ENCODE data around the gene PAQR5.
"Not testable (repeated sequence)": the region's sequence is repeated elsewhere in the genome, so short reads cannot be mapped to it uniquely, and the experiment has no call there.

Gene PAQR5

DNA sequence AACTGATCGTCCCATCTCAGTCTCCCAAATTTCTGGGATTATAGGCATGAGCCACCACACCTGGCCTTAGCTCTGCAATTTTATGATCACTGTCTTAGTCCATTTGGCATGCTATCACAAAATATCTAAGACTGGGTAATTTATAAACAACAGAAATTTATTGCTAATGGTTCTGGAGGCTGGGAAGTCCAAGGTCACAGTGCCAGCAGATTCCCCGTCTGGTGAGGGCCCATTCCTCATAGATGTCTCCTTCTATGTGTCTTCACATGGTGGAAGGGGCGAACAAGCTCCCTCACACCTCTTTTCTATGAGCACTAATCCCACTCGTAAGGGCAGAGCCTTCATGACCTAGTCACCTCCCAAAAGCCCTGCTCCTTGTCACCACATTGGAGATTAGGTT, 60.1 kb downstream of the PAQR5 start:
- DNase-seq = no peak

DNA sequence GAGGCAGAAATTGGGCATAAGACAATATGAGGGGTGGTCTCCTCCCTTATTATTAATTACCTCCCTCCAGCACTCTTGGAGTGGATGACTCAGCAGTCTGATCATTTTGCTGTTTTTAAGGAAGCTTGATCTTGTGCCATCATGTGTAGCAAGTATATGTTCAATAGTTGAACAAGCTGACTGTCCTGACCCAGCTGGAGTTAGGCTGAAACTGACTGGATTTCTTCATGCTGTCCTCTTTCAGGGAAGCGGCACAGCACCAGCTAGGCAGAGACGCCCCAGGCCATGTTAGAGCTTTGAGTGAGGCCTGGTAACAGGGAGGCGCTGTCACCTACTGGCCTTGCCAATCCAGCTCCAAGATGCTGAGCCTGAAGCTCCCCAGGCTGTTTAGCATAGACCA, 61.0 kb downstream of the PAQR5 start:
- no peak for DNase-seq

- no peak for DNase-seq
These were observed 61.9 kb downstream of the PAQR5 start for GRCh38 chr15:69360642-69361041.

DNA sequence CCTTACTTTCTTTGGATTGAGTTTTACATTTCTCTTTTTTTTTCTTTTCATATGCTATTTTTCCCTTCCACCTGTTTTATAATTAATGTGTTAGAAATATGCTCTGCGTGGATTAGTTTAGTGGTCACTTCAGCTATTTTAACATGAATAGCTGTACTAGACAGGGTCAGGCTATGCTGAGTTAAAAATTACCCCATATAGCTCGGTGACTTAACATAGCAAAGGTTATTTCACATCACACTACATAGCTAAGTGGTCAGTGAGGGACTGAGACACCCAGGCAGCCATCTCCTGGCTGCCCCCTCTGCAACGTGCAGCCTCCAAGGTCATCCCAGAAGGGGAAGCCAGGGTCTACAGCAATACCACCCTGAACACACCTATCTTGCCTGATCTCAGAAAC, 68.5 kb downstream of the PAQR5 start:
- DNase-seq = no peak

GRCh38 chr15:69369631-69370030, 70.9 kb downstream of the PAQR5 start:
- DNase-seq = no peak

GRCh38 chr15:69373406-69373805, 74.7 kb downstream of the PAQR5 start:
- no peak for DNase-seq

GRCh38 chr15:69375151-69375790, 76.6 kb downstream of the PAQR5 start:
- DNase-seq = no peak

GRCh38 chr15:69377216-69377970, 78.7 kb downstream of the PAQR5 start:
- DNase-seq = no peak

- DNase-seq = no peak
These were observed 81.5 kb downstream of the PAQR5 start for GRCh38 chr15:69380100-69380725.

DNA sequence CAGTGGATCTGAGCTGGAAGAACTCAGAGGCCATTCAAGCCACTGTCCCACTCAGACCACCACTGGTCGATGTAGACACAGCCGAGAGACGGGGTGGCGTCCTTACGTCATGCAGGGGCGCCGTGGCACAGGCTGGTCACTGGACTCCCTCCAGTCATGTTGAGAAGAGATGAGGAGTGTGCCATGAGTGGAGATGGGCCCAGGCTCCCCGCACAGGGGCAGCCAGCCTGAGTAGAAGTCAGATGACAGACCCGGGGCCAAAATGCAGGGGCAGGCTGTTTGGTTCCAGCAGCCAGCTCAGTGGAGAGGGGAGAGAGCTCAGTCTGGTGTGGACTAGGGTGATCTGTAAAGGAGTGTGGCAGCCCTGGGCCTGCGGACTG, 82.0 kb downstream of the PAQR5 start:
- DNase-seq = no peak

DNA sequence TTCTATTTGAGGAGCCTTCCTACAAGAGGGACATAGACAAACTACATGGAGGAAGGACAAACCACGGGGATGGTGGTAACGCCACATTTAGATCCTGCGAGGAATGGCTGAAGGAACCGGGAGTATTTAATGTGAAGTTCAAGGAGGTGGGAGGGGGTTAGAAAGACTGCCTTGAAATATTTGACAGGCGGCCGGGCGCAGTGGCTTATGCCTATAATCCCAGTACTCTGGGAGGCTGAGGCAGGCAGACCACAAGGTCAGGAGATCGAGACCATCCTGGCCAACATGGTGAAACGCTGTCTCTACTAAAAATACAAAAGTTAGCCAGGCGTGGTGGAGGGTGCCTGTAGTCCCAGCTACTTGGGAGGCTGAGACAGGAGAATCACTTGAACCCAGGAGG, 83.5 kb downstream of the PAQR5 start:
- DNase-seq = not testable (repeated sequence)

- not testable (repeated sequence) for DNase-seq
These were observed 85.4 kb downstream of the PAQR5 start for GRCh38 chr15:69384066-69384465.

- DNase-seq = no peak
These were observed 86.2 kb downstream of the PAQR5 start for GRCh38 chr15:69384626-69385598.

DNA sequence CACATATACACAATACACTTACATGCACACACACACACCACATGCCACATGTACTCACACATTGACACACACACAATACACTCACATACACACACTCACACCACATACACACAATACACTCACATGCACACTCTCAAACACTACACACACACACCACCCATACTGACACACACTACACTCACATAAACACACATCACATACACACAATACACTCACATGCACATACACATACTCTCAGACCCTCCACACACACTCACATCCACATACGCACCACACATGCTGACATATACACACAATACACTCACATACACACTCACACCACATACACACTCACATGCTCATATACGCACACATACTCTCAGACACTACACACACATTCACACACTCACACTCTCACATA, 87.1 kb downstream of the PAQR5 start:
- no peak for DNase-seq

DNA sequence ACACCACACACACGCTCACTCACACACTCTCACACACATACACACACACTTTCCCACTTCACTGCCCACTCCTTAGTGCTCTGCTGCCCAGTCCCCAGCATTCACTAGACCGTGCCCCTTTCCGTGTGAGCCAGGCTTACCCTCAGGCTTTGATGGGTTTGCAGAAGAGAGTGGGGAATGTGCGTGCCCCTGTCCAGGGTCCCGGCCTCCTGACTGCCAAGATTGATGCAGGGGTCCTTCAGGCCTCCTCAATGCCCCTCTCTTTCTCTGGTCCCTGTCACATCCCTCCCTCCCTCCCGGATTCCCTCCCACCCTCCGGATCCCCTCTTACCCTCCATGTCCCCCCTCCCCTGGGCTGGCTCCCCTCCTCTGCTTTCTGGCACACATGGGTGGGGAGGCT, 87.6 kb downstream of the PAQR5 start:
- DNase-seq = no peak

- no peak for DNase-seq
These were observed 89.6 kb downstream of the PAQR5 start for GRCh38 chr15:69388260-69388705.

- DNase-seq = no peak
These were observed 90.7 kb downstream of the PAQR5 start for GRCh38 chr15:69389426-69389825.

DNA sequence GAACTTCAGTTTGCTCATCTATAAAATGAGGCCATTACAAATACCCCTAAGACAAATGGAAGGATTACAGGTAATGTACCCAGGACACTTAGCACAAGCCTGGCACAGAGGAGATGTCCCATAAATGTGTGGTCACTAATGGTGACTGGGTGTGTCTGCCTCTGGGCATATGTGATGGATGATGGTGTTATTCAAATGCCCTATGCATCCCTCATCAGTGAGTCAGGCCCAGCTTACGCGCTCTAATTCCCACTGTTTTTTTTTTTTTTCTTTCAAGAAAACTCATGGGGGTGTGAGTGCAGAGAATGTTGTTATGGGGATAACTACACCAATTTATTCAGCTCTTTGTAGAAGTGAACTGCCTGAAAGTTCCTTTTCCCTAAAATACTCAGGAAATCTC, 91.9 kb downstream of the PAQR5 start:
- DNase-seq = no peak

DNA sequence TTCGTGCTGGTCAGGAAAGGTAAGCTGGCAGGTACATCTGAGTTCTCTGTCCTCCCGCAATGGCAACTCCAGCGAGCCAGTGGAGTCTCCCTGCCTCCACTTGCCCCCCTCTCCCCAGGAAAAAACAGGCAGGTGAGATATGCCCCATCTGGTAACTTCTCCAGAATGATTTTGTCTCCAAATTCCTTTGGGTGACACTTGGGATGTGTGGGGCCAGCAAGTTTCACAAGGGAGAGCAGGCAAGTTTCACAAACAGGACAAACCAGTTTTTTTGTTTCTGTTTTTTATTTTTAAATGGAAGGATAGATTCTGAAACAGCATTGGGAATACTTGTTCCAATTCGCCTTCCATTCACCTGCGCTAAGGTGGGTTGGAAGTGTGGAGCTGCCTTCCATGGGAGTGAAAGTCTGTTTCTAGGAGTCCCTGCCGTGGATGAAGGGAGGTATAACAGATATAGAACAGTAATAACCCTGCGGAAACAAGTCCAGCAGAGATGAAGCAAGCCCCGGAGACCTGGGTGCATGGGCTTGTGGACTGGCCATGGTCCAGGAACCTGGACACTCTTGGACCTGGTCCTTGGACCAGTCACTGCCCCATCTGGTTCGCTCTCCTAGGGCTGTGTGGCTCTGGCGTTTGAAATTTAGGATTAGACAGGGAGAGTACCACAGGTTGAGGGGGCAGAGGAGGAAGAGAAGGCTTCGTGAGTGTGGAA, 92.5 kb downstream of the PAQR5 start:
- DNase-seq = no peak

GRCh38 chr15:69392352-69392751, 93.6 kb downstream of the PAQR5 start:
- no peak for DNase-seq

- no peak for DNase-seq
These were observed 95.2 kb downstream of the PAQR5 start for GRCh38 chr15:69393831-69394491.
